Duodenal mucosa (tissue), 2 donors: ENCODE measurements around the gene TMC4.
"Not testable (repeated sequence)": the region's sequence is repeated elsewhere in the genome, so short reads cannot be mapped to it uniquely, and the experiment has no call there.

Experiments
- H3K27ac ChIP-seq: one replicate; pipeline ENCODE4 v1.7.0; 2013; ENCODE audit warnings: low read depth, low read length
- H3K27me3 ChIP-seq, 2 donors: one replicate each; pipeline ENCODE4 v1.7.0; 2013; ENCODE audit warnings: low read length in 2 of 2, control low read depth in 1 of 2; ENCODE audit not compliant: insufficient read depth in 2 of 2, control insufficient read depth in 1 of 2
- H3K36me3 ChIP-seq, 2 donors: one replicate each; pipeline ENCODE4 v1.7.0; 2013; ENCODE audit warnings: low read length in 2 of 2, control low read depth in 1 of 2; ENCODE audit not compliant: insufficient read depth in 2 of 2, control insufficient read depth in 1 of 2
- H3K4me1 ChIP-seq, 2 donors: one replicate each; pipeline ENCODE4 v1.7.0; 2013; ENCODE audit warnings: low read length in 2 of 2, control low read depth in 1 of 2; ENCODE audit not compliant: insufficient read depth in 2 of 2, control insufficient read depth in 1 of 2
- H3K4me3 ChIP-seq, 2 donors: one replicate each; pipeline ENCODE4 v1.7.0; 2013; ENCODE audit warnings: low read length in 2 of 2, low read depth in 1 of 2
- H3K9ac ChIP-seq, 2 donors: one replicate each; pipeline ENCODE4 v1.7.0; 2013; ENCODE audit warnings: low read length in 2 of 2, low read depth in 1 of 2
- H3K9me3 ChIP-seq, 2 donors: one replicate each; pipeline ENCODE4 v1.7.0; 2013; ENCODE audit warnings: low read length in 2 of 2, control low read depth in 1 of 2; ENCODE audit not compliant: control insufficient read depth in 1 of 2

The TMC4 gene

GRCh38 chr19:54172471-54173358 lies at the start of gene TMC4:
Gene TMC4 (minus strand): TSS chr19:54173160. CDS start chr19:54173117, 43 bp downstream.
- Histone ChIP-seq H3K9me3 (no peaks in the 10 kb centered on the region), H3K4me1 (peaks cover 7 to 9% of the 10 kb centered on the region in 2 donors), H3K27me3 (no peaks in the 10 kb centered on the region), H3K36me3 (peaks cover 0 to 11% of the 10 kb centered on the region in 2 donors), H3K4me3 (peak within 1 kb of the TSS; percentile 77 to 81), H3K9ac (peak within 1 kb of the TSS; percentile 88 to 96), H3K27ac (peak within 1 kb of the TSS; percentile 85)

GRCh38 chr19:54221947-54222346 lies 49.0 kb upstream of the TMC4 start:
- H3K4me1 ChIP-seq, H3K9me3 ChIP-seq, H3K9ac ChIP-seq, H3K4me3 ChIP-seq, H3K36me3 ChIP-seq, H3K27me3 ChIP-seq, H3K27ac ChIP-seq: not testable (repeated sequence)

GRCh38 chr19:54219702-54220101 lies 46.7 kb upstream of the TMC4 start:
- H3K9me3 ChIP-seq, H3K9ac ChIP-seq, H3K4me3 ChIP-seq, H3K27ac ChIP-seq, H3K4me1 ChIP-seq, H3K27me3 ChIP-seq, H3K36me3 ChIP-seq: not testable (repeated sequence)

- Histone ChIP-seq H3K27ac (no peak overlapping the region), H3K36me3 (no peaks in the 10 kb centered on the region), H3K9ac (no peak overlapping the region), H3K4me1 (no peaks in the 10 kb centered on the region), H3K27me3 (peaks cover 0 to 5% of the 10 kb centered on the region in 2 donors), H3K9me3 (no peaks in the 10 kb centered on the region), H3K4me3 (no peak overlapping the region)
Measured at GRCh38 chr19:54218960-54219661, 46.2 kb upstream of the TMC4 start.

- no peak overlapping the region for H3K9ac ChIP-seq
- peaks cover 0 to 5% of the 10 kb centered on the region in 2 donors for H3K27me3 ChIP-seq
- no peak overlapping the region for H3K4me3 ChIP-seq
- no peak overlapping the region for H3K27ac ChIP-seq
- no peaks in the 10 kb centered on the region for H3K36me3 ChIP-seq
- H3K4me1 ChIP-seq: no peaks in the 10 kb centered on the region
- no peaks in the 10 kb centered on the region for H3K9me3 ChIP-seq
Measured at GRCh38 chr19:54218259-54218658, 45.3 kb upstream of the TMC4 start.

GRCh38 chr19:54217517-54218247 lies 44.7 kb upstream of the TMC4 start:
- not testable (repeated sequence) for H3K9ac ChIP-seq, H3K36me3 ChIP-seq, H3K4me1 ChIP-seq, H3K4me3 ChIP-seq, H3K27me3 ChIP-seq, H3K9me3 ChIP-seq, H3K27ac ChIP-seq

GRCh38 chr19:54216869-54217268 lies 43.9 kb upstream of the TMC4 start:
- Histone ChIP-seq H3K36me3 (no peaks in the 10 kb centered on the region), H3K9me3 (no peaks in the 10 kb centered on the region), H3K27me3 (no peaks in the 10 kb centered on the region), H3K27ac (no peak overlapping the region), H3K4me3 (no peak overlapping the region), H3K9ac (no peak overlapping the region), H3K4me1 (no peaks in the 10 kb centered on the region)

- not testable (repeated sequence) for H3K9me3 ChIP-seq, H3K27me3 ChIP-seq, H3K9ac ChIP-seq, H3K4me3 ChIP-seq, H3K27ac ChIP-seq, H3K36me3 ChIP-seq
- peaks cover 13 to 18% of the 10 kb centered on the region in 2 donors for H3K4me1 ChIP-seq
Measured at GRCh38 chr19:54214734-54215133, 41.8 kb upstream of the TMC4 start.

- H3K4me1 ChIP-seq: peaks cover 19 to 23% of the 10 kb centered on the region in 2 donors
- not testable (repeated sequence) for H3K27me3 ChIP-seq, H3K9me3 ChIP-seq, H3K4me3 ChIP-seq, H3K27ac ChIP-seq, H3K36me3 ChIP-seq, H3K9ac ChIP-seq
Measured at GRCh38 chr19:54214217-54214616, 41.3 kb upstream of the TMC4 start.

- Histone ChIP-seq H3K36me3 (peaks cover 15 to 27% of the 10 kb centered on the region in 2 donors), H3K4me3 (peak overlapping the region; percentile 12 to 52), H3K9me3 (no peaks in the 10 kb centered on the region), H3K4me1 (peaks cover 44 to 53% of the 10 kb centered on the region in 2 donors), H3K27me3 (no peaks in the 10 kb centered on the region), H3K9ac (peak overlapping the region in 1 of 2 donors; percentile 25), H3K27ac (peak overlapping the region; percentile 72)
Measured at GRCh38 chr19:54211235-54211634, 38.3 kb upstream of the TMC4 start.
